Measurements from ENCODE around the gene TMPRSS6. TPM values are rescaled to one million over a fixed set of nuclear protein-coding genes. Genes with fewer than 3 reads are reported as not detected.

TMPRSS6 gene
- total RNA-seq, 4 donors from 2014 or later = 0.16 to 4.9 (median 0.41) TPM; not detected in 1

DNA sequence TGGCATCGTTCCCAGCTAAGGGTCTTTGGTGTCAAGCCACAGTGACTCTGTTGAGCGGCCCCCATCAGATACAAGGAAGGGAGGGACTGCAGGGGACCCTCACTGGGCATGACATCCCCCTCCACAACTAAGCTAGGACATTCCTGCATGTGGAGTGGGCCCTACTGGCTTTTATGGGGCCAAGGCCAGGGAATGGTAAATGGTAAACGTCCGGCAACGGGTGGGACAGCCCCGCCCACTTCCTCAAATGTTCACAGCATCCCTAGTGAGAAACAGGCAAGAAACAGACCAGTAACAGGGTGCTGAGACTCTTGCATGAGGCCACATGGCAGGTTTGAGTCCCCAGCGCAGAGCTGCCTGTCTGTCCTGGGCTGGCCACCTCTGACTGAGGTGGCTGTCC is 4.4 kb downstream of the TMPRSS6 start:
- Histone ChIP-seq H3K4me3 (no peak overlapping the region), H3K27me3 (peaks cover 5% of the 10 kb centered on the region), H3K9me3 (no peaks in the 10 kb centered on the region), H3K27ac (no peak overlapping the region), H3K36me3 (no peaks in the 10 kb centered on the region), H3K4me1 (peaks cover 0 to 15% (median 6%) of the 10 kb centered on the region in 4 donors)
- DNase-seq = no peak
- 34% methylated on average over 5 of the region's 7 CpGs; no CpG with 5 or more reads in 1 of the 2 donors for WGBS, 2 donors (ENCODE audit: low coverage in 1 of 2)
- in situ Hi-C loops (cut with MboI; ENCODE audit: low pct_ligation_motif_present in 1 of 4, low pct_unique_long_range_greater_than_20kb in 1 of 4, low sequenced_read_pairs in 3 of 4) (no loop called here), intact Hi-C loops (cut with DNase I; ENCODE audit: low total_unique reads) (no loop called here)
- TF ChIP-seq, protein P1, sequence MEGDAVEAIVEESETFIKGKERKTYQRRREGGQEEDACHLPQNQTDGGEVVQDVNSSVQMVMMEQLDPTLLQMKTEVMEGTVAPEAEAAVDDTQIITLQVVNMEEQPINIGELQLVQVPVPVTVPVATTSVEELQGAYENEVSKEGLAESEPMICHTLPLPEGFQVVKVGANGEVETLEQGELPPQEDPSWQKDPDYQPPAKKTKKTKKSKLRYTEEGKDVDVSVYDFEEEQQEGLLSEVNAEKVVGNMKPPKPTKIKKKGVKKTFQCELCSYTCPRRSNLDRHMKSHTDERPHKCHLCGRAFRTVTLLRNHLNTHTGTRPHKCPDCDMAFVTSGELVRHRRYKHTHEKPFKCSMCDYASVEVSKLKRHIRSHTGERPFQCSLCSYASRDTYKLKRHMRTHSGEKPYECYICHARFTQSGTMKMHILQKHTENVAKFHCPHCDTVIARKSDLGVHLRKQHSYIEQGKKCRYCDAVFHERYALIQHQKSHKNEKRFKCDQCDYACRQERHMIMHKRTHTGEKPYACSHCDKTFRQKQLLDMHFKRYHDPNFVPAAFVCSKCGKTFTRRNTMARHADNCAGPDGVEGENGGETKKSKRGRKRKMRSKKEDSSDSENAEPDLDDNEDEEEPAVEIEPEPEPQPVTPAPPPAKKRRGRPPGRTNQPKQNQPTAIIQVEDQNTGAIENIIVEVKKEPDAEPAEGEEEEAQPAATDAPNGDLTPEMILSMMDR (IDR thresholded peaks at IDR 0.05) = no peak

DNA sequence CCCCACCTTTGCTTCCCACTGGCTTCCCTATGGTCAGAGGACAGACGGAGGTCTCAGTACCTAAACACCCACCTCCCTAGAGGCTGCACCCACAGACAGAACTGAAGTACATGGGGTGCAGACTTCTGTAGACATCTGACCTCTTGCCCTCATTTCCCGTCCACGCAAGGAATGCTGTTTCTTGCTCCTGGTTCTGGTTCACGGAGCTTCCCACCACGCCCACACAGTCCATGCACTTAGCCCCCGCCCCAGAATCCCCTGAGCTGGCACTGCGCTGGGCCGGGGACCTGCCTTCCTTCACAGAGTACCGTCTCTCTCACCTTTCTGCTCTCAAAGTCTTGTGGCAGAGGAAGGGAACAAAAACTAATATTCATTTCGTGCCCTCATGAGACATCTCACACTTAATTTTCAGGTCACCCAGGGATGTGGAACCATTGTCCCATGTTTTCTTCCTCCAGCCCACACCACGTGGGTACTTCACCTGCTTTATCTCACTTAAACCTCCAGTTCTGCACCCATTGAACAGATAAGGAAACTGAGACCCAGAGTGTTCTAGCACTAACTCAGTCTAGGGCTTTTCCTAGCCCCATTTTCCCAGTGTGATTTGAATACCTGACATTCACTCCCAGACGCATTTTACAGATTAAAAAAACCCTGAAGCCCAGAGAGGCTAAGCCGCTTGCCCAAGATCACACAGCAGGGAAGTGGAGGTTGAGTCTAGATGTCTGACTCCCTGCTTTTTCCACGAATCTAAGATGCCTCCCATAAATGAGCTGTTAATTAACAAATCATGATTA is 5.7 kb downstream of the TMPRSS6 start:
- in situ Hi-C loops (cut with MboI; ENCODE audit: low pct_ligation_motif_present in 1 of 4, low pct_unique_long_range_greater_than_20kb in 1 of 4, low sequenced_read_pairs in 3 of 4) = no loop called here
- Histone ChIP-seq H3K4me1 (peaks cover 0 to 15% (median 7%) of the 10 kb centered on the region in 4 donors), H3K36me3 (no peaks in the 10 kb centered on the region), H3K27me3 (peaks cover 5% of the 10 kb centered on the region), H3K4me3 (no peak overlapping the region), H3K27ac (no peak overlapping the region), H3K9me3 (no peaks in the 10 kb centered on the region)
- intact Hi-C loops (cut with DNase I; ENCODE audit: low total_unique reads) = no loop called here
- DNase-seq = no peak
- TF ChIP-seq POLR2AphosphoS5 (IDR thresholded peaks at IDR 0.05) = no peak
- no peak for TF ChIP-seq EP300 (IDR thresholded peaks at IDR 0.05; ENCODE audit: low read depth)
- no peak for TF ChIP-seq POLR2A (IDR thresholded peaks at IDR 0.05)
- TF ChIP-seq, protein P1 (IDR thresholded peaks at IDR 0.05) = no peak
- WGBS, 2 donors (ENCODE audit: low coverage in 1 of 2) = 56 to 71% methylated on average over 3 to 14 of the region's 14 CpGs

DNA sequence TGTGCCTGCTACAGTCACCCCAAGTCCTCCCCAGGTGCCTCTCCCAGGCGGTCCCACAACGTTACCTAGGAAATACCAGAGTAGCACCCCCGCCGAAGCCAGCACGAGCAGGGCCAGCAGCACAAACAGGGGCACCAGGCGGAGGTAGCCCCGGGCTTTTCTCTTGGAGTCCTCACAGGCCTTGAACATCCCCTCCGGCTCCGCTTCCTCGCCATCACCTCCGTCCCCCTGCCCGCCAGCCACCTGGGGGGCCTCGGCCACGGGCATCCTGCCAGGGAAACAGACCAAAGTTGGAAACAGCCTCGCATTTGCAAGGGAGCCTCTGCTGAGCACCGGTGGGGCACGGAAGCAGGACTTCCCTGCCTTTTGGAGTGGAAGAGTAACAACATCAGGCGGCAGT is 6.4 kb downstream of the TMPRSS6 start:
- peaks cover 5% of the 10 kb centered on the region for H3K27me3 ChIP-seq
- in situ Hi-C loops (cut with MboI; ENCODE audit: low pct_ligation_motif_present in 1 of 4, low pct_unique_long_range_greater_than_20kb in 1 of 4, low sequenced_read_pairs in 3 of 4) = no loop called here
- DNase-seq = no peak
- WGBS, 2 donors (ENCODE audit: low coverage in 1 of 2) = 70% methylated on average over 17 of the region's 18 CpGs; no CpG with 5 or more reads in 1 of the 2 donors
- no peak overlapping the region for H3K27ac ChIP-seq
- no peaks in the 10 kb centered on the region for H3K9me3 ChIP-seq
- H3K36me3 ChIP-seq = no peaks in the 10 kb centered on the region
- H3K4me3 ChIP-seq = no peak overlapping the region
- intact Hi-C loops (cut with DNase I; ENCODE audit: low total_unique reads) = no loop called here
- no peak for TF ChIP-seq POLR2A (IDR thresholded peaks at IDR 0.05)
- TF ChIP-seq EP300 (IDR thresholded peaks at IDR 0.05; ENCODE audit: low read depth) = no peak
- TF ChIP-seq, protein P1 (IDR thresholded peaks at IDR 0.05) = no peak
- no peak for TF ChIP-seq POLR2AphosphoS5 (IDR thresholded peaks at IDR 0.05)
- H3K4me1 ChIP-seq = peaks cover 0 to 15% (median 7%) of the 10 kb centered on the region in 4 donors

DNA sequence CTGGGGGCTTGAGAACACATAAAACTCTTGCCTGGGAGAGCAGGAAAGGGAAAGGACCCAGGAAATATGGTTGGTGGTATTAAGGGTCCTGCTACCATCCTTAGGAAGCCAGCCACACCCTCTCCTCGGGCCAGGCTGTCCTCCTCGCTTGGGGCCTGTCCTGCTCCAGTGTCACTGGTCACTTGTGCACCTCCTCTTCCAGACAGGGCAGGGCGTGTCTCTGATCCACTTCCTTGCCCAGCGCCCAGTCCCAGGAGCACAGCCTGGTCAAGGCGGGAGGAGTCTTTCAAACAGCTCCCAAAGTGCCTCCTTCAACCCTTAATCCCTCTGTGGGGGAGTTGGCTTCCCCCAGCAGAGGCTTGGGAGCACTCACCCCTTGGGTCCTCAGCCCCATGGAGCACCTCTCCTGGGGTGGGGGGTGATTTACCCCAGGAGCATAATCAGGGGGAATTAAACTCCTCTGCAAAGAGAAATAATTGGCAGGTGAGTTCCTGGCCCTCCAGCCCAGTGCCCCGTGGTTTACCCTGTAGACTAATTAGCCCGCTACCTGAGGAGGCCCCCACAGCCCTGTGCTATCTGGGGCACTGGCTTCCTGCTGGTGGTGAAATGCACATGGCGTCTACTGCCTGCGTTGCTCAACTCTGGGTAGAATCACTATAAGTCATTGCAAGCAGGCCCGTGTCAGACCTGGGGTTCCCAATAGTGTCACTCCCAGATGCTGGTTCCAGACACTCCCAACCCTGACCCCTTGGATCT is 8.0 kb downstream of the TMPRSS6 start:
- peak overlapping the region; percentile 11 to 58 (median 34) for H3K27ac ChIP-seq
- TF ChIP-seq, protein P1 (IDR thresholded peaks at IDR 0.05) = no peak
- peak in 1 of 3 donors; percentile 27 for TF ChIP-seq POLR2AphosphoS5 (IDR thresholded peaks at IDR 0.05)
- in situ Hi-C loops (cut with MboI; ENCODE audit: low pct_ligation_motif_present in 1 of 4, low pct_unique_long_range_greater_than_20kb in 1 of 4, low sequenced_read_pairs in 3 of 4) = no loop called here

More for the DNA sequence above, 8.0 kb downstream of the TMPRSS6 start:
- DNase-seq = peak; percentile 65
- Histone ChIP-seq H3K4me1 (peaks cover 0 to 15% (median 7%) of the 10 kb centered on the region in 4 donors), H3K27me3 (peaks cover 12% of the 10 kb centered on the region), H3K9me3 (no peaks in the 10 kb centered on the region), H3K36me3 (no peaks in the 10 kb centered on the region), H3K4me3 (no peak overlapping the region)
- 69 to 79% methylated on average over 2 to 10 of the region's 10 CpGs for WGBS, 2 donors (ENCODE audit: low coverage in 1 of 2)
- intact Hi-C loops (cut with DNase I; ENCODE audit: low total_unique reads) = no loop called here

Measured in transverse colon (tissue), 4 donors.